ENCODE measurements around the gene CRISPLD2.

Gene CRISPLD2

DNA sequence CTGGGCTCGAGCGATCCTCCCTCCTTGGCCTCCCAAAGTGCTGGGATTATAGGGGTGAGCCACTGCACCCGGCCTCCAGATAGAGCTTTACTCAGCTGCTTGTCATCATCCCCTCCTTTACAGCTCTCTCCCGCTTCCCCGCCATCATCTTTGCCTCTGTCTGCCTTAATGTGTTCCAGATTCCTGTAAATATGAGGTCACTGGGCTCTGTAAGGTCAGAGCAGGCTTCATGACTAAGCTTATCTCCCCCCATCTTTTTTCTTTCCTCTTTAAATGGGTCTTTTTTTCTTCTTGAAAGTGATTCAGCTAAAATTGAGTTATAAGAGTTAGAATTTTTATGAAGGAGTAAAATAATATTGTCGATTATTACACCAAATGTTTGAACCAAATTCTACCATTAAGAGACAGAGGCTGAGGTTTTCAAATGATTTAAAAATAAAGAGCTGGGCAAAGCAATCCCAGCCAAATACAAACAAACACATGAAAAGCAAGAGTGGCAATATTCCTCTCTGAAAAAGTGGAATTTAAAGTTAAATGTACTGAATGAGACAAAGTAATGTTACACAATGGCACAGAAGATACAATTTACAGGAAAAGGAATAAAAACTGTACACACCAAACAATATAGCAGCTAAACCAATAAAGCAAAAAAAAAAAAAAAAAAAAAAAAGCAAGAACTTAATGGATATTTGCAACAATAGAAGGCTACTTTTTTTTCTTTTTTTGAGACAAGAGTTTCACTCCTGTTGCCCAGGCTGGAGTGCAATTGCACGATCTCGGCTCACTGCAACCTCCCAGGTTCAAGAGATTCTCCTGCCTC lies 62.1 kb downstream of the CRISPLD2 start:
- H3K4me3 ChIP-seq (ENCODE audit: low read depth, low read length) = no peak overlapping the region
- TF ChIP-seq, protein P1, sequence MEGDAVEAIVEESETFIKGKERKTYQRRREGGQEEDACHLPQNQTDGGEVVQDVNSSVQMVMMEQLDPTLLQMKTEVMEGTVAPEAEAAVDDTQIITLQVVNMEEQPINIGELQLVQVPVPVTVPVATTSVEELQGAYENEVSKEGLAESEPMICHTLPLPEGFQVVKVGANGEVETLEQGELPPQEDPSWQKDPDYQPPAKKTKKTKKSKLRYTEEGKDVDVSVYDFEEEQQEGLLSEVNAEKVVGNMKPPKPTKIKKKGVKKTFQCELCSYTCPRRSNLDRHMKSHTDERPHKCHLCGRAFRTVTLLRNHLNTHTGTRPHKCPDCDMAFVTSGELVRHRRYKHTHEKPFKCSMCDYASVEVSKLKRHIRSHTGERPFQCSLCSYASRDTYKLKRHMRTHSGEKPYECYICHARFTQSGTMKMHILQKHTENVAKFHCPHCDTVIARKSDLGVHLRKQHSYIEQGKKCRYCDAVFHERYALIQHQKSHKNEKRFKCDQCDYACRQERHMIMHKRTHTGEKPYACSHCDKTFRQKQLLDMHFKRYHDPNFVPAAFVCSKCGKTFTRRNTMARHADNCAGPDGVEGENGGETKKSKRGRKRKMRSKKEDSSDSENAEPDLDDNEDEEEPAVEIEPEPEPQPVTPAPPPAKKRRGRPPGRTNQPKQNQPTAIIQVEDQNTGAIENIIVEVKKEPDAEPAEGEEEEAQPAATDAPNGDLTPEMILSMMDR (IDR thresholded peaks at IDR 0.05; ENCODE audit: low read depth, low read length) = no peak

DNA sequence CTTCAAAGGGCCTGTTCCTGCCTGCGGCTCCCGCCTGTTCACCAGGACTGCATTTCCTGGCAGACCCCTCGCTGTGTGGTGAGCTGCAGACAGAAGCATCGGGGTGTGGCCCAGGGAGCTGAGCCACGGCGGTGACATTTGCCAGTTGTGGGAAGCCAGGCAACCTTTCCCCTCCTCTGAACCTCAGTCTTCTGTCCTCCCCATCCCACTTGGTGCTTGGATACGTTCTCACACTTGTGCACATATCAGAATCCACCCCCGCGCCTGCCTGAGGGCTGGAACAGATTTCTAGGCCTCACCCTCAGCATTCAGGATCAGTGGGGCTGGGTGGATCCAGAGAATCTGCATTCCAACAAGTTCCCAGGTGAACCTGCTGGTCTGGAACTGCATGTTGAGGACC lies 63.5 kb downstream of the CRISPLD2 start:
- TF ChIP-seq, protein P1 (IDR thresholded peaks at IDR 0.05; ENCODE audit: low read depth, low read length) = no peak

DNA sequence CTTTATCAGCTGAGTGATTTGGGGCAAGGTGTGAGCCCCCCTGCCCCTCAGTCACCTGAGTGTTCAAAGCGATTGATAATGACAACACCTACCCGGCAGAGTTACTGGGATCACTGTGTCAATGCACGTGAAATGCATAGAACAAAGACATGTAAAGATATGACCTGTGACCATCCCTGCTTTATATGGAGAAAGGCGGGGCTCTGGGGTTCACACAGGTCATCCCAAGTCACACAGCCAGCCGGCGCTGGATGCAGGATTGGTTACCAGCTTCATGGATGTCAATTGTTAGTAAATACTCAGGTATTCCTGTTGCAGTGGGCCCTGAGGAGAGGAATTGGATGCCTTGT lies 64.4 kb downstream of the CRISPLD2 start:
- TF ChIP-seq, protein P1 (IDR thresholded peaks at IDR 0.05; ENCODE audit: low read depth, low read length) = no peak
- H3K4me3 ChIP-seq (ENCODE audit: low read depth, low read length) = no peak overlapping the region

More for the DNA sequence above, 63.5 kb downstream of the CRISPLD2 start:
- no peak overlapping the region for H3K4me3 ChIP-seq (ENCODE audit: low read depth, low read length)

DNA sequence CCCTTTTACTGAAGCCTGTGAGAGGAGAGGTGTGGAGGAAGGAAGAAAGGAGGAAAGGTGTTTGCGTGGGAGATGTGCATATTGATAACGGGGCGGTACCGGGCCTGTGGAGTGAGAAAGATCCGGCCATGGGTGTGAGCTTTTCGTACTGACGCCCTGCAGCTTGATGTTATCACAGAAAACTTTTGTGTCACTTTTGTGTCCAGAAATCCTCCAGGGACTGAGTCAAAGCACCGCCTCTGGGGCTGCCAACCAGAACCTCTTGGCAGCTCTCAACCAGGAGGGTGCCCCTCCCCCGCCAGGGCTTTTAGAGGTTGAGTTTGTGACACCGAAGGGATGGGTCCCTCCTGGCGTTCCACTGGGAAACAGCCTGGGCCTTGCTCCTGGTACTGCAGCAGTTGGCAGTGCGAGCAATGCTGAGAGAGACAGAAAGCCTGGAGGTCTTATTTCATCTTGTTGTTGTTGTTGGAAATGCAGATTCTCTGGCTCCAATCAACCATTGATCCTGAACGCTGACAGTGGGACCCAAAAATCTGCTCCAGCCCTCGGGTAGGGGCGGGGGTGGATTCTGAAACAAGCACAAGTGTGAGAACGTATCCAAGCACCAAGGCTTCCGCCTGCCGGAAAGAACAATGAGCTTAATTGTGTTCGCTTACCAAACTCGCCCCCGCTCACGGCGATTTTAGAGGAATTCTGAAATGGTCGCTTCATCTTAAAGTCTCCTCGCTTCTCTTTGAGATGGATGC lies 65.0 kb downstream of the CRISPLD2 start:
- H3K4me3 ChIP-seq (ENCODE audit: low read depth, low read length) = no peak overlapping the region
- TF ChIP-seq, protein P1 (IDR thresholded peaks at IDR 0.05; ENCODE audit: low read depth, low read length) = no peak

DNA sequence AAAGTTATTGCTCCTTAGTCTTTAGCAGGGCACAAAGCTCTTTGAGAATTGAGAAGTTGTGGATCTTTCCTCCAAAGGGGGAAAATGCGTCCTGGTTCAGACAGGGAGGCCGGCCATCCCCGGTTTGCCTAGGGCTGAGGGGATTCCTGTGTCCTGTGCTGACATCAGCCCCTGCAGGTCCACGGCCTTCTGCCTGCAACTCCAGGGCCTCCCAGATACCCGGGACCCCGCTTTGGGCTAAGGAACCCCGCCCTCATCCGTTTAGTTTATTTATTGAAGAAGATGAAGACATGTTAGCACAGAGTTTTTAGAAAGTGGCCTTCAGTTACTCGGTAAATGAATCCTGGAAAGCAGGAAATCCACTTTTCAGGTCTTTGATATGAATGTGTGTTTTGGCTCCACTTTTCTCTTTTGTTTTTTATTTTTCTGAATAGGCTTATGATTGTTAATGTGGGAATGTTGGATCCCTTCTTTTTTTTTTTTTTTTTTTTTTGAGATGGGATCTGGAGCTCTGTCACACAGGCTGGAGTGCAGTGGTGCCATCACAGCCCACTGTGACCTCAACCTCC lies 65.6 kb downstream of the CRISPLD2 start:
- H3K4me3 ChIP-seq (ENCODE audit: low read depth, low read length) = no peak overlapping the region
- TF ChIP-seq, protein P1 (IDR thresholded peaks at IDR 0.05; ENCODE audit: low read depth, low read length) = no peak

DNA sequence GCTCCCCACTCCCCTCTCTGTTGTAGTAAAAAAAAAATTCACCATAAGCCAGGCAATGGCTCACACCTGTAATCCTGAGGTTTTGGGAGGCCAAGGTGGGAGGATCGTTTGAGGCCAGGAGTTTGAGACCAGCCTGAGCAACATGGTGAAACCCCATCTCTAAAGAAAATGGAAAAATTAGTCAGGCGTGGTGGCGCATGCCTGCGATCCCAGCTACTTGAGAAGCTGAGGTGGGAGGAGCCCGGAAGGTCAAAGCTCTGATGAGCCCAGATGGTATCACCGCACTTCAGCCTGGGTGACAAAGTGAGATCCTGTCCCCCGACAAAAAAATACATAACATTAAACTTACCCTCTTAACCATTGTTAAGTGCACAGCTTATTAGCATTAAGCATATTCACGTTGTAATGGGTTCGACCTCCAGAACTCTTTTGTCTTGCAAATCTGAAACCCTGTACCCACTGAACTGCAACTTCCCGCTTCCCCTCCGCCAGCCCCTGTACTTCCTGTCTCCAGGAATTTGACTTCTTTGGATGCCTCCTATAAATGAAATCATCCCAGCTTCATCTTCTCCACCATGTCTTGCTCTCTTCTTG lies 66.8 kb downstream of the CRISPLD2 start:
- no peak overlapping the region for H3K4me3 ChIP-seq (ENCODE audit: low read depth, low read length)
- TF ChIP-seq, protein P1 (IDR thresholded peaks at IDR 0.05; ENCODE audit: low read depth, low read length) = no peak

Measured in WI38 (cell line).